Panc1 (cell line): ENCODE results near the gene CLSTN2. TPM values are rescaled to one million over a fixed set of nuclear protein-coding genes. Genes with fewer than 3 reads are reported as not detected.

ENCODE experiments used
- ATAC-seq: fragments of 200-7000 bp; cut with Tn5 transposase; 2 replicates; pipeline ENCODE4 v1.9.1; 2020; ENCODE audit warnings: mild to moderate bottlenecking, moderate library complexity
- BruUV-seq: library from RNA; stranded (reverse); fragments of 400-500 nt; replicated peaks from 2 replicates; lab custom pipeline; 2021; lab: Mats Ljungman, UMichigan
- CTCF ChIA-PET: fragments of 300-600 bp; sonication (Branson Sonifier 250); formaldehyde crosslinking; loops from one replicate; lab custom pipeline; 2022; ENCODE audit warnings: antibody characterized with exemption; lab: Charles Lee
- POLR2A ChIA-PET: fragments of 300-600 bp; sonication (Branson Sonifier 250); formaldehyde crosslinking; loops from one replicate; lab custom pipeline; 2022; ENCODE audit warnings: antibody characterized with exemption; lab: Charles Lee
- DNase-seq: peaks from one replicate; pipeline ENCODE4 v3.0.0-alpha.2; 2010; ENCODE audit warnings: low read depth, low spot score
- H3K27ac ChIP-seq: 2 replicates; pipeline ENCODE4 v1.5.1; 2011; ENCODE audit warnings: mild to moderate bottlenecking, low read length, inconsistent platforms
- H3K27me3 ChIP-seq: fragments of 200-500 bp; sonication (Bioruptor generic); 2 replicates; pipeline ENCODE4 v1.6.0; 2014; ENCODE audit warnings: low read length, inconsistent platforms; ENCODE audit not compliant: control insufficient read depth, insufficient read depth
- H3K36me3 ChIP-seq: fragments of 200-500 bp; sonication (Bioruptor generic); 2 replicates; pipeline ENCODE4 v1.5.1; 2014; ENCODE audit warnings: inconsistent platforms, mild to moderate bottlenecking, low read length, moderate library complexity; ENCODE audit not compliant: control insufficient read depth, insufficient read depth
- H3K4me1 ChIP-seq: 2 replicates; pipeline ENCODE4 v1.5.1; 2011; ENCODE audit warnings: inconsistent platforms, mild to moderate bottlenecking, low read length, moderate library complexity; ENCODE audit not compliant: control insufficient read depth, insufficient read depth
- H3K4me3 ChIP-seq, 2 experiments: 2 replicates each; pipeline ENCODE4 v1.5.1; 2011 to 2012; ENCODE audit warnings: low read depth in 2 of 2, low read length in 2 of 2, mild to moderate bottlenecking in 2 of 2, inconsistent platforms in 1 of 2, moderate library complexity in 1 of 2
- H3K9me3 ChIP-seq: fragments of 200-500 bp; sonication (Bioruptor generic); 2 replicates; pipeline ENCODE4 v1.5.1; 2014; ENCODE audit warnings: low read depth, mild to moderate bottlenecking, inconsistent platforms, low read length, moderate library complexity; ENCODE audit not compliant: control insufficient read depth, insufficient read depth
- CTCF ChIP-seq: fragments of 450-650 bp; IDR thresholded peaks from 2 replicates; pipeline ENCODE4 v1.5.1; 2017; ENCODE audit warnings: mild to moderate bottlenecking
- POLR2AphosphoS5 ChIP-seq: IDR thresholded peaks from 2 replicates; pipeline ENCODE4 v1.6.1; 2012; ENCODE audit warnings: mild to moderate bottlenecking, low read depth, low read length, moderate library complexity
- REST ChIP-seq, 2 experiments: IDR thresholded peaks; 2 replicates each; pipeline ENCODE4 v1.6.1; 2011 to 2012; ENCODE audit warnings: low read depth in 2 of 2, control low read depth in 1 of 2, low read length in 1 of 2, mild to moderate bottlenecking in 1 of 2, moderate library complexity in 1 of 2; ENCODE audit not compliant: insufficient read depth in 1 of 2
- SIN3A ChIP-seq: IDR thresholded peaks from 2 replicates; pipeline ENCODE4 v1.6.1; 2012; ENCODE audit warnings: low read depth, mild to moderate bottlenecking, low read length, moderate library complexity, borderline replicate concordance; ENCODE audit not compliant: insufficient read depth
- TCF7L2 ChIP-seq: IDR thresholded peaks from 2 replicates; pipeline ENCODE4 v1.6.1; 2011; ENCODE audit warnings: mild to moderate bottlenecking, low read depth, low read length, inconsistent platforms
- in situ Hi-C: cut with HindIII; loops from 2 replicates; pipeline ENCODE4 v1.10.0; 2016; ENCODE audit warnings: low sequenced_read_pairs, low pct_unique_long_range_greater_than_20kb
- intact Hi-C: fragments of 100-400 bp; cut with micrococcal nuclease; formaldehyde crosslinking; loops from one replicate; pipeline ENCODE4 v1.10.0; 2022; ENCODE audit not compliant: unreplicated experiment
- total RNA-seq: library from RNA; stranded (reverse); gene quantifications from one replicate; pipeline ENCODE4 v1.2.1, GENCODE V29; 2021; ENCODE audit not compliant: unreplicated experiment

CLSTN2 gene
- total RNA-seq, 1 experiment from 2014 or later = 0.03 TPM

GRCh38 chr3:139948898-139949297 is 13.9 kb downstream of the CLSTN2 start:
- no peak for ATAC-seq
- TF ChIP-seq POLR2AphosphoS5 (no peak), REST (IDR thresholded peaks at IDR 0.05; ENCODE audit: insufficient read depth in 1 of 2, low read depth in 2 of 2, low read length in 1 of 2) (no peak), CTCF (no peak), TCF7L2 (no peak), SIN3A (no peak)

GRCh38 chr3:139953131-139953910 is 18.3 kb downstream of the CLSTN2 start:
- H3K27me3 ChIP-seq = no peaks in the 10 kb centered on the region
- no peak overlapping the region for H3K27ac ChIP-seq

More at GRCh38 chr3:139948898-139949297, 13.9 kb downstream of the CLSTN2 start:
- H3K4me3 ChIP-seq = no peak overlapping the region
- POLR2A ChIA-PET = no interaction called here
- 0 out of 2 replicates have a peak, but pooled peaks cover 5% of the 10 kb centered on the region for H3K27me3 ChIP-seq
- H3K4me1 ChIP-seq = no peaks in the 10 kb centered on the region
- H3K9me3 ChIP-seq = no peaks in the 10 kb centered on the region
- in situ Hi-C loops = no loop called here
- DNase-seq = no peak
- BruUV-seq = no TSS peak
- H3K36me3 ChIP-seq = no peaks in the 10 kb centered on the region
- intact Hi-C loops = no loop called here
- no peak overlapping the region for H3K27ac ChIP-seq
- CTCF ChIA-PET = no interaction called here

More at GRCh38 chr3:139953131-139953910, 18.3 kb downstream of the CLSTN2 start:
- ChIA-PET CTCF (no interaction called here), POLR2A (no interaction called here)
- no peak for ATAC-seq
- no TSS peak for BruUV-seq
- Histone ChIP-seq H3K4me1 (no peaks in the 10 kb centered on the region), H3K4me3 (no peak overlapping the region), H3K9me3 (no peaks in the 10 kb centered on the region), H3K36me3 (no peaks in the 10 kb centered on the region)
- in situ Hi-C loops = no loop called here
- no peak for DNase-seq
- TF ChIP-seq TCF7L2 (no peak), POLR2AphosphoS5 (no peak), REST (IDR thresholded peaks at IDR 0.05; ENCODE audit: insufficient read depth in 1 of 2, low read depth in 2 of 2, low read length in 1 of 2) (no peak)
- intact Hi-C loops = no loop called here
